HepG2 (cell line): ENCODE measurements around the gene BICDL2. TPM values are rescaled to one million over a fixed set of nuclear protein-coding genes. Genes with fewer than 3 reads are reported as not detected.
A peak's percentile ranks its signal among the peaks of the same experiment; 100 is the strongest.

Experiments used
- AKAP8 ChIP-seq: sonication (generic); formaldehyde crosslinking; IDR thresholded peaks from 2 replicates; pipeline ENCODE4 v1.5.1; 2020; ENCODE audit warnings: mild to moderate bottlenecking, missing genetic modification reagents
- BCL6 ChIP-seq: IDR thresholded peaks from 2 replicates; pipeline ENCODE4 v1.6.1; 2016; ENCODE audit warnings: missing genetic modification reagents, missing compliant biosample characterization
- DNMT3B ChIP-seq: conservative IDR thresholded peaks from 2 replicates; pipeline ENCODE4 v1.6.1; 2016; ENCODE audit warnings: missing biosample characterization, control low read depth
- HOXA5 ChIP-seq: sonication (generic); formaldehyde crosslinking; IDR thresholded peaks from 2 replicates; pipeline ENCODE4 v1.4.0; 2020; ENCODE audit warnings: missing genetic modification reagents
- MAF1 ChIP-seq: sonication (generic); formaldehyde crosslinking; IDR thresholded peaks from 2 replicates; pipeline ENCODE4 v1.5.0; 2020; ENCODE audit warnings: missing genetic modification reagents, borderline replicate concordance
- NCOR1 ChIP-seq: fragments of 200-600 bp; sonication (generic); IDR thresholded peaks from 2 replicates; pipeline ENCODE4 v1.7.0; 2017; ENCODE audit warnings: antibody characterized with exemption, low read length, borderline replicate concordance
- NFKB2 ChIP-seq: sonication (generic); formaldehyde crosslinking; IDR thresholded peaks from 2 replicates; pipeline ENCODE4 v1.4.0; 2020; ENCODE audit warnings: missing genetic modification reagents, borderline replicate concordance
- NFYB ChIP-seq: sonication (generic); formaldehyde crosslinking; IDR thresholded peaks from 2 replicates; pipeline ENCODE4 v1.4.0; 2020; ENCODE audit warnings: missing genetic modification reagents
- POLR2G ChIP-seq: fragments of 200-400 bp; formaldehyde crosslinking; IDR thresholded peaks from 2 replicates; pipeline ENCODE4 v1.6.1; 2018; ENCODE audit warnings: mild to moderate bottlenecking, low read depth, low read length, moderate library complexity
- PPARG ChIP-seq: conservative IDR thresholded peaks from 2 replicates; pipeline ENCODE4 v1.6.1; 2016; ENCODE audit warnings: missing biosample characterization, missing genetic modification reagents
- REPIN1 ChIP-seq: sonication (generic); formaldehyde crosslinking; IDR thresholded peaks from 2 replicates; pipeline ENCODE4 v1.8.0; 2022; ENCODE audit warnings: missing genetic modification reagents, low read depth, mild to moderate bottlenecking, borderline replicate concordance
- TGIF2 ChIP-seq: IDR thresholded peaks from 2 replicates; pipeline ENCODE4 v1.6.1; 2016; ENCODE audit warnings: control low read depth, missing compliant biosample characterization
- THAP11 ChIP-seq: IDR thresholded peaks from 2 replicates; pipeline ENCODE4 v1.6.1; 2016; ENCODE audit warnings: missing biosample characterization, missing genetic modification reagents
- ZFP36 ChIP-seq: fragments of 150-350 bp; IDR thresholded peaks from 2 replicates; pipeline ENCODE4 v1.6.1; 2018; ENCODE audit warnings: borderline replicate concordance, low read length, low read depth; ENCODE audit not compliant: partially characterized antibody
- ZNF430 ChIP-seq: sonication (generic); formaldehyde crosslinking; IDR thresholded peaks from 2 replicates; pipeline ENCODE4 v1.9.0; 2021; ENCODE audit warnings: mild to moderate bottlenecking, missing genetic modification reagents
- ZNF44 ChIP-seq: sonication (generic); formaldehyde crosslinking; IDR thresholded peaks from 2 replicates; pipeline ENCODE4 v1.5.1; 2020; ENCODE audit warnings: mild to moderate bottlenecking, missing genetic modification reagents
- ZNF557 ChIP-seq: sonication (generic); formaldehyde crosslinking; IDR thresholded peaks from 2 replicates; pipeline ENCODE4 v1.4.0; 2020; ENCODE audit warnings: missing genetic modification reagents
- polyA plus RNA-seq, 8 experiments: library from polyadenylated mRNA; depleted of rRNA in 3 of 8; stranded (reverse) in 7 of 8; unstranded in 1 of 8; fragments of >200 nt; fragmentation: Illumina TruSeq in 4 of 8; extraction: Trizol in 4 of 8; gene quantifications; 2 replicates each; pipeline versions ENCODE4 v1.2.1 to v1.2.3, GENCODE V29; 2011 to 2016; ENCODE audit warnings: low read depth in 4 of 8, missing spikeins in 1 of 8, mixed read lengths in 1 of 8; ENCODE audit not compliant: insufficient read depth in 1 of 8
- total RNA-seq, 5 experiments: library from RNA; depleted of rRNA; stranded (reverse); fragments of >200 nt; fragmentation: Illumina TruSeq; extraction: Trizol; gene quantifications; 2 replicates each; pipeline ENCODE4 v1.2.3, GENCODE V29; 2016; ENCODE audit warnings: low read depth in 1 of 5
- TF ChIP-seq, protein P1 (sequence below): IDR thresholded peaks from 2 replicates; pipeline ENCODE4 v1.4.0; 2020; ENCODE audit warnings: mild to moderate bottlenecking, missing genetic modification reagents
- TF ChIP-seq, protein P2 (sequence below): sonication (generic); formaldehyde crosslinking; IDR thresholded peaks from 2 replicates; pipeline ENCODE4 v1.5.0; 2020; ENCODE audit warnings: mild to moderate bottlenecking, missing genetic modification reagents, borderline replicate concordance
- TF ChIP-seq, protein P3 (sequence below): sonication (generic); formaldehyde crosslinking; IDR thresholded peaks from 2 replicates; pipeline ENCODE4 v1.5.1; 2020; ENCODE audit warnings: missing genetic modification reagents, mild to moderate bottlenecking, borderline replicate concordance

Gene BICDL2
- total and polyA plus RNA-seq, 2 of the 13 experiments (the other 11 are each of a cell fraction or from before 2014, with no cell fraction given): 0.12 TPM; not detected in 1

DNA sequence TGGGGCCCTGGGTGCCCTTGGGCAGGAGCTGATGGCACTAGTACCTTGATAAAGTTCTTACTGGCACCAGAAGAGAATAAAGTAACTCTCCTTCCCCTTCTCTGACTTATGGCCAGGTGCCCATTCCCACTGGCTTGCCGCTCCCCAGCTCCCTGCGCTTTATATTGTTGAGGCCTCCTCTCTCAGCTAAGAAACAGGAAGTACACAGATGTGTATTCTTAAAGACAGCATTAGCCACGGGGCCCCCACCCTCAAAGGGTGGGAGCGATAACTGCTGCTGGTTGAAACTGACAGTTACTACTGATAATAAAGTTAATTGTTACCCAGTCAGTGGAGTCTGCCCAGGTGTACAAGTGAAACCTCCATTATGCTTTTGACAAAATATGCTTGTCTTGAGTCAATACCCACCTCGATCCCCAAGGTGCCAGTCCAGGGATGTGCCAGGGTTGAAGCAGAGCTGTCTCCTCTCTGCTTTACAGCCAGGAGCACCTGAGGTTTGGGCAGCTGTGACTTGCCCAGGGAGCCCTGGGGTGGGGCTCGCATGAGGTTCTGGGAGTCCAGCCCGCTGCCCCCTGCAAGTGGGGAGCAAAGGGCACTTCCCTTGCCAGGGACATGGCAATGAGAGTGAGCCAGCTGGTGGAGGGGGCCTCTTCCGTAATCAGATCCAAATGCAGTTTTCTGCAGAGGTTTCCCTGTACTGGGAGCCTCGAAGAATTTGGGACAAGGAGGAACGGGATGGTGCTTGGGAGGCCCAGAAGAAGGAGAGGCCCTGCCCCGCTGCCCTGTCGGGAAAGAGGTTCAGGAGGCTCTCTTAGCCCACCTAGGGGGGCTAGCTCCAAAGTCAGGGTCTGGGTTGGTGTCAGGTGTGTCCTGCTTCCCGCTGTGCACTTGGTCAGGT lies 29.4 kb downstream of the BICDL2 start (continued):
- TF ChIP-seq, protein P1, sequence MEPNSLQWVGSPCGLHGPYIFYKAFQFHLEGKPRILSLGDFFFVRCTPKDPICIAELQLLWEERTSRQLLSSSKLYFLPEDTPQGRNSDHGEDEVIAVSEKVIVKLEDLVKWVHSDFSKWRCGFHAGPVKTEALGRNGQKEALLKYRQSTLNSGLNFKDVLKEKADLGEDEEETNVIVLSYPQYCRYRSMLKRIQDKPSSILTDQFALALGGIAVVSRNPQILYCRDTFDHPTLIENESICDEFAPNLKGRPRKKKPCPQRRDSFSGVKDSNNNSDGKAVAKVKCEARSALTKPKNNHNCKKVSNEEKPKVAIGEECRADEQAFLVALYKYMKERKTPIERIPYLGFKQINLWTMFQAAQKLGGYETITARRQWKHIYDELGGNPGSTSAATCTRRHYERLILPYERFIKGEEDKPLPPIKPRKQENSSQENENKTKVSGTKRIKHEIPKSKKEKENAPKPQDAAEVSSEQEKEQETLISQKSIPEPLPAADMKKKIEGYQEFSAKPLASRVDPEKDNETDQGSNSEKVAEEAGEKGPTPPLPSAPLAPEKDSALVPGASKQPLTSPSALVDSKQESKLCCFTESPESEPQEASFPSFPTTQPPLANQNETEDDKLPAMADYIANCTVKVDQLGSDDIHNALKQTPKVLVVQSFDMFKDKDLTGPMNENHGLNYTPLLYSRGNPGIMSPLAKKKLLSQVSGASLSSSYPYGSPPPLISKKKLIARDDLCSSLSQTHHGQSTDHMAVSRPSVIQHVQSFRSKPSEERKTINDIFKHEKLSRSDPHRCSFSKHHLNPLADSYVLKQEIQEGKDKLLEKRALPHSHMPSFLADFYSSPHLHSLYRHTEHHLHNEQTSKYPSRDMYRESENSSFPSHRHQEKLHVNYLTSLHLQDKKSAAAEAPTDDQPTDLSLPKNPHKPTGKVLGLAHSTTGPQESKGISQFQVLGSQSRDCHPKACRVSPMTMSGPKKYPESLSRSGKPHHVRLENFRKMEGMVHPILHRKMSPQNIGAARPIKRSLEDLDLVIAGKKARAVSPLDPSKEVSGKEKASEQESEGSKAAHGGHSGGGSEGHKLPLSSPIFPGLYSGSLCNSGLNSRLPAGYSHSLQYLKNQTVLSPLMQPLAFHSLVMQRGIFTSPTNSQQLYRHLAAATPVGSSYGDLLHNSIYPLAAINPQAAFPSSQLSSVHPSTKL (CRISPR knock-in tag): no peak
- 0 out of 2 replicates have a peak, but pooled peaks have one; percentile 6 for TF ChIP-seq ZNF430 (CRISPR knock-in tag)
- TF ChIP-seq BCL6 (CRISPR knock-in tag): 0 out of 2 replicates have a peak, but pooled peaks have one; percentile 28
- no peak for TF ChIP-seq TGIF2 (CRISPR knock-in tag)
- TF ChIP-seq MAF1 (CRISPR knock-in tag): no peak
- TF ChIP-seq ZFP36: no peak
- TF ChIP-seq THAP11 (CRISPR knock-in tag): no peak
- TF ChIP-seq, protein P2, sequence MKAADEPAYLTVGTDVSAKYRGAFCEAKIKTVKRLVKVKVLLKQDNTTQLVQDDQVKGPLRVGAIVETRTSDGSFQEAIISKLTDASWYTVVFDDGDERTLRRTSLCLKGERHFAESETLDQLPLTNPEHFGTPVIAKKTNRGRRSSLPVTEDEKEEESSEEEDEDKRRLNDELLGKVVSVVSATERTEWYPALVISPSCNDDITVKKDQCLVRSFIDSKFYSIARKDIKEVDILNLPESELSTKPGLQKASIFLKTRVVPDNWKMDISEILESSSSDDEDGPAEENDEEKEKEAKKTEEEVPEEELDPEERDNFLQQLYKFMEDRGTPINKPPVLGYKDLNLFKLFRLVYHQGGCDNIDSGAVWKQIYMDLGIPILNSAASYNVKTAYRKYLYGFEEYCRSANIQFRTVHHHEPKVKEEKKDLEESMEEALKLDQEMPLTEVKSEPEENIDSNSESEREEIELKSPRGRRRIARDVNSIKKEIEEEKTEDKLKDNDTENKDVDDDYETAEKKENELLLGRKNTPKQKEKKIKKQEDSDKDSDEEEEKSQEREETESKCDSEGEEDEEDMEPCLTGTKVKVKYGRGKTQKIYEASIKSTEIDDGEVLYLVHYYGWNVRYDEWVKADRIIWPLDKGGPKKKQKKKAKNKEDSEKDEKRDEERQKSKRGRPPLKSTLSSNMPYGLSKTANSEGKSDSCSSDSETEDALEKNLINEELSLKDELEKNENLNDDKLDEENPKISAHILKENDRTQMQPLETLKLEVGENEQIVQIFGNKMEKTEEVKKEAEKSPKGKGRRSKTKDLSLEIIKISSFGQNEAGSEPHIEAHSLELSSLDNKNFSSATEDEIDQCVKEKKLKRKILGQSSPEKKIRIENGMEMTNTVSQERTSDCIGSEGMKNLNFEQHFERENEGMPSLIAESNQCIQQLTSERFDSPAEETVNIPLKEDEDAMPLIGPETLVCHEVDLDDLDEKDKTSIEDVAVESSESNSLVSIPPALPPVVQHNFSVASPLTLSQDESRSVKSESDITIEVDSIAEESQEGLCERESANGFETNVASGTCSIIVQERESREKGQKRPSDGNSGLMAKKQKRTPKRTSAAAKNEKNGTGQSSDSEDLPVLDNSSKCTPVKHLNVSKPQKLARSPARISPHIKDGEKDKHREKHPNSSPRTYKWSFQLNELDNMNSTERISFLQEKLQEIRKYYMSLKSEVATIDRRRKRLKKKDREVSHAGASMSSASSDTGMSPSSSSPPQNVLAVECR: peak; percentile 16; the same call in 1 of the 2 replicates
- TF ChIP-seq AKAP8 (CRISPR knock-in tag): no peak
- TF ChIP-seq REPIN1 (CRISPR knock-in tag): no peak
- no peak for TF ChIP-seq ZNF44 (CRISPR knock-in tag)
- TF ChIP-seq DNMT3B: no peak
- TF ChIP-seq PPARG (CRISPR knock-in tag): no peak
- no peak for TF ChIP-seq NFYB (CRISPR knock-in tag)
- TF ChIP-seq, protein P3, sequence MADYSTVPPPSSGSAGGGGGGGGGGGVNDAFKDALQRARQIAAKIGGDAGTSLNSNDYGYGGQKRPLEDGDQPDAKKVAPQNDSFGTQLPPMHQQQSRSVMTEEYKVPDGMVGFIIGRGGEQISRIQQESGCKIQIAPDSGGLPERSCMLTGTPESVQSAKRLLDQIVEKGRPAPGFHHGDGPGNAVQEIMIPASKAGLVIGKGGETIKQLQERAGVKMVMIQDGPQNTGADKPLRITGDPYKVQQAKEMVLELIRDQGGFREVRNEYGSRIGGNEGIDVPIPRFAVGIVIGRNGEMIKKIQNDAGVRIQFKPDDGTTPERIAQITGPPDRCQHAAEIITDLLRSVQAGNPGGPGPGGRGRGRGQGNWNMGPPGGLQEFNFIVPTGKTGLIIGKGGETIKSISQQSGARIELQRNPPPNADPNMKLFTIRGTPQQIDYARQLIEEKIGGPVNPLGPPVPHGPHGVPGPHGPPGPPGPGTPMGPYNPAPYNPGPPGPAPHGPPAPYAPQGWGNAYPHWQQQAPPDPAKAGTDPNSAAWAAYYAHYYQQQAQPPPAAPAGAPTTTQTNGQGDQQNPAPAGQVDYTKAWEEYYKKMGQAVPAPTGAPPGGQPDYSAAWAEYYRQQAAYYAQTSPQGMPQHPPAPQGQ (CRISPR knock-in tag): no peak
- TF ChIP-seq NFKB2: no peak
- TF ChIP-seq NCOR1: 0 out of 2 replicates have a peak, but pooled peaks have one; percentile 27
- no peak for TF ChIP-seq ZNF557 (CRISPR knock-in tag)
- no peak for TF ChIP-seq HOXA5 (CRISPR knock-in tag)
- TF ChIP-seq POLR2G: peak; percentile 46
